ENCODE measurements around the gene FAM136A.
"Not testable (repeated sequence)": the region's sequence is repeated elsewhere in the genome, so short reads cannot be mapped to it uniquely, and the experiment has no call there.

FAM136A gene

GRCh38 chr2:70270323-70270722 is 31.5 kb downstream of the FAM136A start:
- no peak for DNase-seq
- 0 out of 2 replicates have a peak, but pooled peaks cover 5% of the 10 kb centered on the region for H3K4me1 ChIP-seq (ENCODE audit: low read length)
- H3K4me3 ChIP-seq (ENCODE audit: low read length) = no peak overlapping the region
- no peaks in the 10 kb centered on the region for H3K36me3 ChIP-seq (replicated peaks; ENCODE audit: insufficient read depth, low read length)
- no peak overlapping the region for H3K9ac ChIP-seq (ENCODE audit: low read length)
- no peak for TF ChIP-seq EZH2phosphoT487 (IDR thresholded peaks at IDR 0.05; ENCODE audit: low read length)
- TF ChIP-seq CTCF (IDR thresholded peaks at IDR 0.05; ENCODE audit: low read length) = no peak
- H3K27ac ChIP-seq (ENCODE audit: low read length) = no peak overlapping the region
- no peaks in the 10 kb centered on the region for H4K20me1 ChIP-seq (ENCODE audit: insufficient read depth, low read length)
- no peaks in the 10 kb centered on the region for H3K9me3 ChIP-seq (replicated peaks; ENCODE audit: insufficient read depth, low read length)
- H3K27me3 ChIP-seq (replicated peaks; ENCODE audit: insufficient read depth, low read length) = no peaks in the 10 kb centered on the region
- no peak overlapping the region for H2AFZ ChIP-seq (ENCODE audit: low read length)
- no peaks in the 10 kb centered on the region for H3K9me2 ChIP-seq (replicated peaks; ENCODE audit: insufficient read depth, low read length)
- H3F3A ChIP-seq (ENCODE audit: insufficient read depth, low read length) = no peaks in the 10 kb centered on the region
- no peak overlapping the region for H3K4me2 ChIP-seq (ENCODE audit: low read depth, low read length)
- H3K79me2 ChIP-seq (ENCODE audit: low read length) = no peaks in the 10 kb centered on the region

- H4K20me1 ChIP-seq (ENCODE audit: insufficient read depth, low read length); H3K4me2 ChIP-seq (ENCODE audit: low read depth, low read length); H3K36me3 ChIP-seq (replicated peaks; ENCODE audit: insufficient read depth, low read length); H3K79me2 ChIP-seq (ENCODE audit: low read length); DNase-seq; H3K27ac ChIP-seq (ENCODE audit: low read length); H3K9me2 ChIP-seq (replicated peaks; ENCODE audit: insufficient read depth, low read length); H3K27me3 ChIP-seq (replicated peaks; ENCODE audit: insufficient read depth, low read length); H2AFZ ChIP-seq (ENCODE audit: low read length); H3F3A ChIP-seq (ENCODE audit: insufficient read depth, low read length); H3K4me3 ChIP-seq (ENCODE audit: low read length); H3K9me3 ChIP-seq (replicated peaks; ENCODE audit: insufficient read depth, low read length); H3K4me1 ChIP-seq (ENCODE audit: low read length); H3K9ac ChIP-seq (ENCODE audit: low read length): not testable (repeated sequence)
Observed at GRCh38 chr2:70269422-70270302, 32.2 kb downstream of the FAM136A start.

GRCh38 chr2:70266925-70267324 is 34.9 kb downstream of the FAM136A start:
- not testable (repeated sequence) for H3K9ac ChIP-seq (ENCODE audit: low read length); H3K79me2 ChIP-seq (ENCODE audit: low read length); H3K4me1 ChIP-seq (ENCODE audit: low read length); DNase-seq; H3K4me3 ChIP-seq (ENCODE audit: low read length); H4K20me1 ChIP-seq (ENCODE audit: insufficient read depth, low read length); H3K9me3 ChIP-seq (replicated peaks; ENCODE audit: insufficient read depth, low read length); H3K27me3 ChIP-seq (replicated peaks; ENCODE audit: insufficient read depth, low read length); H3K27ac ChIP-seq (ENCODE audit: low read length); H3K4me2 ChIP-seq (ENCODE audit: low read depth, low read length); H3F3A ChIP-seq (ENCODE audit: insufficient read depth, low read length); H3K36me3 ChIP-seq (replicated peaks; ENCODE audit: insufficient read depth, low read length); H2AFZ ChIP-seq (ENCODE audit: low read length); H3K9me2 ChIP-seq (replicated peaks; ENCODE audit: insufficient read depth, low read length)

GRCh38 chr2:70261501-70261900 is 40.4 kb downstream of the FAM136A start:
- Histone ChIP-seq H2AFZ (ENCODE audit: low read length) (no peak overlapping the region), H3K9ac (ENCODE audit: low read length) (no peak overlapping the region), H3K9me3 (replicated peaks; ENCODE audit: insufficient read depth, low read length) (no peaks in the 10 kb centered on the region), H3K36me3 (replicated peaks; ENCODE audit: insufficient read depth, low read length) (no peaks in the 10 kb centered on the region), H3F3A (ENCODE audit: insufficient read depth, low read length) (peaks cover 18% of the 10 kb centered on the region), H3K27me3 (replicated peaks; ENCODE audit: insufficient read depth, low read length) (no peaks in the 10 kb centered on the region), H4K20me1 (ENCODE audit: insufficient read depth, low read length) (no peaks in the 10 kb centered on the region), H3K27ac (ENCODE audit: low read length) (no peak overlapping the region), H3K79me2 (ENCODE audit: low read length) (no peaks in the 10 kb centered on the region), H3K4me1 (ENCODE audit: low read length) (peaks cover 4% of the 10 kb centered on the region; the same call in 1 of the 2 replicates), H3K4me3 (ENCODE audit: low read length) (no peak overlapping the region), H3K9me2 (replicated peaks; ENCODE audit: insufficient read depth, low read length) (no peaks in the 10 kb centered on the region), H3K4me2 (ENCODE audit: low read depth, low read length) (no peak overlapping the region)
- no peak for DNase-seq
- TF ChIP-seq EZH2phosphoT487 (IDR thresholded peaks at IDR 0.05; ENCODE audit: low read length) (no peak), CTCF (IDR thresholded peaks at IDR 0.05; ENCODE audit: low read length) (no peak), EZH2 (optimal IDR thresholded peaks at IDR 0.05; ENCODE audit: low read depth, low read length) (no peak)

All from MM.1S (cell line).